Measurements from ENCODE around the gene ATRN. TPM values are rescaled to one million over a fixed set of nuclear protein-coding genes. Genes with fewer than 3 reads are reported as not detected.

Gene ATRN
- total RNA-seq (2021; fragmentation: NEBNext Ultra II Directional; extraction: Animal tissue kit (Norgen Biotek cat#: 25700)) (16.6 and 17.4 TPM in 2 replicates), polyA plus RNA-seq (2011; rRNA removed) (10.0 and 12.0 TPM in 2 replicates), polyA minus RNA-seq (2011; rRNA and poly(A)+ RNA removed) (55.5 and 91.5 TPM in 2 replicates)
- 12.1 TPM for polyA plus RNA-seq (2011; cell fraction: cytosol; rRNA removed)
- 17.6 TPM for polyA plus RNA-seq (2011; cell fraction: nucleus; rRNA removed)
- 10.9 to 12.7 TPM (median 11.5 TPM) in 4 replicates for polyA plus RNA-seq (2012, experiment 1 of 2)
- 1.6 TPM for polyA plus RNA-seq (2012, experiment 2 of 2)
- 14.4 TPM for polyA plus RNA-seq (2013, experiment 1 of 2)
- polyA plus RNA-seq (2013, experiment 2 of 2) = 12.6 TPM
- polyA minus RNA-seq (2011; cell fraction: cytosol; rRNA and poly(A)+ RNA removed) = 17.5 TPM
- polyA minus RNA-seq (2011; cell fraction: nucleus; rRNA and poly(A)+ RNA removed) = 30.6 TPM
- long read RNA-seq, experiment 1, full-length matches to known transcripts = 3 of 18 reads
- long read RNA-seq, experiment 1, partial matches to known transcripts = 8 of 18 reads
- long read RNA-seq, experiment 1, other reads (novel, unspliced or antisense) = 7 of 18 reads
- long read RNA-seq, experiment 2 = 0 reads

- Histone ChIP-seq H3K9ac (replicated peaks in 1 of 4; ENCODE audit: extremely low read depth in 1 of 4, low read depth in 3 of 4, low read length in 3 of 4) (peak within 1 kb of the TSS; percentile 52 to 71 (median 55)), H2BK5ac (ENCODE audit: low read depth, low read length) (0 out of 2 replicates have a peak within 1 kb of the TSS, but pooled peaks have one; percentile 35), H4K8ac (ENCODE audit: extremely low read depth, insufficient read depth, low read length) (peak within 1 kb of the TSS; percentile 58; the same call in 1 of the 2 replicates), H3K27me3 (replicated peaks in 1 of 4; ENCODE audit: control insufficient read depth in 3 of 4, extremely low read depth in 1 of 4, insufficient read depth in 3 of 4, low read length in 3 of 4) (peaks cover 0 to 29% (median 21%) of the 10 kb centered on the region in 4 experiments; a peak in 6 of 7 replicates), H3K79me1 (ENCODE audit: low read depth, low read length) (peaks cover 9% of the 10 kb centered on the region; the same call in 1 of the 2 replicates), H4K91ac (replicated peaks; ENCODE audit: insufficient read length, low read length) (no peak within 1 kb of the TSS), H4K20me1 (replicated peaks in 1 of 2; ENCODE audit: control insufficient read depth in 1 of 2, insufficient read depth in 2 of 2, low read length in 2 of 2) (peaks cover 0 to 4% of the 10 kb centered on the region in 2 experiments), H2BK20ac (ENCODE audit: low read length) (no peak within 1 kb of the TSS), H3K23me2 (ENCODE audit: low read depth, low read length) (peaks cover 15% of the 10 kb centered on the region), H3K4me2 (ENCODE audit: insufficient read depth in 1 of 2, low read depth in 2 of 2, low read length in 2 of 2) (peak within 1 kb of the TSS; percentile 84 to 100), H2BK12ac (ENCODE audit: low read depth, low read length) (no peak within 1 kb of the TSS), H2BK120ac (replicated peaks; ENCODE audit: low read depth, low read length) (no peak within 1 kb of the TSS), H3K4me3 (ENCODE audit: extremely low read depth in 1 of 4, insufficient read depth in 2 of 4, low read depth in 3 of 4, low read length in 4 of 4) (peak within 1 kb of the TSS; percentile 70 to 85 (median 80)), H4K5ac (ENCODE audit: insufficient read length, low read depth, low read length) (peak within 1 kb of the TSS; percentile 44), H3K36me3 (ENCODE audit: control insufficient read depth in 2 of 4, insufficient read depth in 4 of 4, low read length in 3 of 4) (no peaks in the 10 kb centered on the region), H3K18ac (ENCODE audit: extremely low read depth, low read length) (no peak within 1 kb of the TSS; the same call in 1 of the 2 replicates), H3K27ac (ENCODE audit: low read depth, low read length) (no peak within 1 kb of the TSS), H2AK5ac (ENCODE audit: low read depth, low read length) (no peak within 1 kb of the TSS), H3K14ac (ENCODE audit: insufficient read length) (no peak within 1 kb of the TSS), H3K9me3 (ENCODE audit: insufficient read depth in 2 of 2, low read depth in 1 of 2, low read length in 1 of 2) (no peaks in the 10 kb centered on the region), H3K23ac (ENCODE audit: insufficient read length) (no peak within 1 kb of the TSS), H2BK15ac (ENCODE audit: low read length) (no peak within 1 kb of the TSS), H3K56ac (replicated peaks; ENCODE audit: insufficient read length, low read depth, low read length) (no peak within 1 kb of the TSS), H3K4me1 (replicated peaks in 1 of 4; ENCODE audit: control insufficient read depth in 3 of 4, insufficient read depth in 4 of 4, low read length in 3 of 4) (no peaks in the 10 kb centered on the region; a peak in 1 of 7 replicates), H3K79me2 (ENCODE audit: control insufficient read depth in 1 of 2, insufficient read depth in 2 of 2, low read length in 2 of 2) (peaks cover 0 to 12% of the 10 kb centered on the region in 2 experiments; a peak in 2 of 4 replicates), H2AFZ (ENCODE audit: low read length) (peak within 1 kb of the TSS; percentile 47; the same call in 1 of the 2 replicates), H3K4ac (replicated peaks; ENCODE audit: insufficient read length, low read depth, low read length) (peak within 1 kb of the TSS; percentile 89)
- 1% methylated on average over 70 of the region's 95 CpGs; no CpG with 5 or more reads in 1 of the 2 experiments for WGBS, 2 experiments (ENCODE audit: extremely low coverage in 1 of 2, insufficient coverage in 1 of 2, insufficient read length in 1 of 2, insufficient replicate concordance in 2 of 2, low coverage in 1 of 2, low lambda C conversion rate in 2 of 2, missing lambda C conversion rate in 1 of 2)
- ChIA-PET CTCF (ENCODE audit: partially characterized antibody) (interaction anchor here (1.0 to 1.4 kb wide), 4 partner anchors 15 to 94 kb away, joined by 3 to 6 read pairs (median 4); no protein-coding TSS in a partner anchor), POLR2A (ENCODE audit: partially characterized antibody) (interaction anchor here (1.0 to 1.2 kb wide), 2 partner anchors 15 to 68 kb away, joined by 3 read pairs; no protein-coding TSS in a partner anchor)
- no peak for FAIRE-seq
- peak; percentile 39 to 93 for DNase-seq (ENCODE audit: low read depth in 1 of 2, low spot score in 2 of 2)
- no peak for TF ChIP-seq POU5F1 (IDR thresholded peaks at IDR 0.05; ENCODE audit: low read depth, low read length)
- TF ChIP-seq KDM4A (IDR thresholded peaks at IDR 0.05; ENCODE audit: low read depth, low read length, severe bottlenecking) = peak; percentile 96
- peak; percentile 37 for TF ChIP-seq NRF1 (IDR thresholded peaks at IDR 0.05; ENCODE audit: low read depth, low read length)
- TF ChIP-seq TEAD4 (IDR thresholded peaks at IDR 0.05; ENCODE audit: low read depth, low read length) = 0 out of 2 replicates have a peak, but pooled peaks have one; percentile 6
- TF ChIP-seq POLR2A (IDR thresholded peaks at IDR 0.05; ENCODE audit: control extremely low read depth in 1 of 2, low read depth in 2 of 2, low read length in 2 of 2) = peak in 1 of 2 experiments; percentile 61; a peak in 1 of 3 replicates
- TF ChIP-seq NANOG (IDR thresholded peaks at IDR 0.05; ENCODE audit: insufficient read depth, low read depth, low read length, poor library complexity, severe bottlenecking) = no peak
- no peak for TF ChIP-seq CHD1 (IDR thresholded peaks at IDR 0.05; ENCODE audit: low read depth, low read length)
- no peak for TF ChIP-seq RAD21 (IDR thresholded peaks at IDR 0.05 in 1 of 2, conservative IDR thresholded peaks at IDR 0.05 in 1 of 2; ENCODE audit: low read depth in 2 of 2, low read length in 2 of 2)
These were observed at the start of gene ATRN for GRCh38 chr20:3470627-3471396. Gene ATRN (plus strand): TSS chr20:3471018. CDS start chr20:3471108, 90 bp downstream.

Measured in H1 (cell line).